ENCODE data around the gene ZNF446.

GRCh38 chr19:58514564-58515022 lies 38.4 kb downstream of the ZNF446 start:
- TF ChIP-seq CREB1 (CRISPR knock-in tag; IDR thresholded peaks at IDR 0.05) (no peak), KAT7 (CRISPR knock-in tag; IDR thresholded peaks at IDR 0.05; ENCODE audit: borderline replicate concordance) (no peak), CTCF (IDR thresholded peaks at IDR 0.05) (no peak), ESRRA (CRISPR knock-in tag; IDR thresholded peaks at IDR 0.05; ENCODE audit: borderline replicate concordance) (no peak)
